ENCODE results near the gene MYL6.
"Not testable (repeated sequence)": the region's sequence is repeated elsewhere in the genome, so short reads cannot be mapped to it uniquely, and the experiment has no call there.

Gene MYL6

DNA sequence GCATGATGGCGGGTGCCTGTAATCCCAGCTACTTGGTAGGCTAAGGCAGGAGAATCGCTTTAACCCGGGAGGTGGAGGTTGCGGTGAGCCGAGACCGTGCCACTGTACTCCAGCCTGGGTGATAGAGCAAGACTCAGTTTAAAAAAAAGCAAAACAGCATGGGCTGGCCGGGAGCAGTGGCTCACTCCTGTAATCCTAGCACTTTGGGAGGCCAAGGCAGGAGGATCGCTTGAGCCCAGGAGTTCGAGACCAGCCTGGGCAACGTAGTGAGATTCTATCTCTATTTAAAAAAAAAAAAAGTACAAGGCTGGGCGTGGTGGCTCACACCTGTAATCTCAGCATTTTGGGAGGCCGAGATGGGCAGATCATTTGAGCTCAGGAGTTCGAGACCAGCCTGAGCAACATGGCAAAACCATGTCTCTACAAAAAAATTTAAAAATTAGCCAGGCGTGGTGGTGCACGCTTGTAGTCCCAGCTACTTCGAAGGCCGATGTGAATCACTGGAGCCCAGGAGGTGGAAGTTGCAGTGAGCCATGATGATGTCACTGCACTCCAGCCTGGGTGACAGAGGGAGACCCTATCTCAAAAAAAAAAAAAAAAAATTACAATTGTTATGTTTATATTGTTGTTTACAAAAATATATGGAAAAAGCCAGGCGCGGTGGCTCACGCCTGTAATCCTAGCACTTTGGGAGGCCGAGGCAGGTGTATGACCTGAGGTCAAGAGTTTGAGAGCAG lies 1.5 kb upstream of the MYL6 start:
- DNase-seq (ENCODE audit: low read depth) = not testable (repeated sequence)

DNA sequence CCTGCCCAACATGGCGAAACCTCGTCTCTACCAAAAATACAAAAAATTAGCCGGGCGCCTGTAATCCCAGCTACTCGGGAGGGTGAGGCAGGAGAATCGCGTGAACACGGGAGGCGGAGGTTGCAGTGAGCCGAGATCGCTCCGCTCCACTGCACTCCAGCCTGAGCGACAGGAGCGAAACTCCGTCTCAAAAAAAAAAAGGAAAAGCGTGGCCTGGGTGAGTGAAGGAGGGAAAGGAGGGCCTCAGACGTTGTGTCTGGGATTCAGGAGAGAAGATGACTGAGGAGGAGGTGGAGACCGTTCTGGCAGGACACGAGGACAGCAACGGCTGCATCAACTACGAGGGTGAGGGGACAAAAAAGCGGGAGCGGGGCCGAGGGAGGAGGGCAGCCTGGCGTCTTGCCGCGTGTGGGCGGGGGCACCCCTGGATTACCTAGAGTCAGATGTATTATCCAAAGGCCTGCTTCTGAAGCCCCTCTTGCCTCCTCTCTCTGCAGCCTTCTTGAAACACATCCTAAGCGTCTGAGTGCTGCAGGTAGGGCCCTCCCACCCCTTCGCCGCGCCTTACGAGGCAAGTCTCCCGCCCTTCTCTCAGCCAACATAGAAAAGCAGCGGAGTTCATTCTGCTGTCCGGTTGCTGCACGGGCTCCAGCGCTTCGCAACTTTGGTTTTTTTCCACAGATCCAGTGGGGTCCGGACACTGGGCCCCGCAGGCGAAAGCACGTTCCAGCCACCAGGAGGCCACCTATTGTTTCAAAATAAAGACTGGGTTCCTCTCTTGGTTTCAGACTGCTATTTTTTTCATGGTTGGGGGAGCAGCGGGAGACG lies 744 bp upstream of the MYL6 start:
- peak; percentile 71 for DNase-seq (ENCODE audit: low read depth)

DNA sequence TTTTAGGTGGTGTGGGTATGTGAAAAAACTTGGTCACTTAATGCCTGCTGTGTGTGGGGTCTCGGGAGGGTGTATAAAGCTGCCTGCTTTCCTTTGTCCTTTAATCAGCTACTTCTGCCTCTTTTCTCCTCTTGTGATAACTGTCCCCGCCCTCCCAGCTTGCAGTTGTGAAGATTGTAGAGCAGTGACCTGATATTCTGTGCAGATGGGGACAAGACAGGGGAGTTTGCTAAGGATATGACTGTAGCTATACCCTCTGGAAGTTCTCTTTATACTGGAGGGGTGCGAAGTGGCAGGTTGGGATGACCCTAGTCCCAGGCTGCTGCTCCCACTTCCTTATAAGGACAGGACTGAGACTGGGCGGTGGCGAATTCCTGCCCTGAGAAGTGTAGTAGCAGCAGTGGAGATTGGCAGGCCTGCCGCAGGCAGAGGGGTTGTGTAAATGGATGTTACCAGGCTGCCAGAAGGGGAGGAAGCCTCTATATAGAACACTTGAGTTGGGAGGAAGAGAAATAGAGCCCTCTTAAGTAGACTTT lies 835 bp downstream of the MYL6 start:
- peak; percentile 45 for DNase-seq (ENCODE audit: low read depth)

DNA sequence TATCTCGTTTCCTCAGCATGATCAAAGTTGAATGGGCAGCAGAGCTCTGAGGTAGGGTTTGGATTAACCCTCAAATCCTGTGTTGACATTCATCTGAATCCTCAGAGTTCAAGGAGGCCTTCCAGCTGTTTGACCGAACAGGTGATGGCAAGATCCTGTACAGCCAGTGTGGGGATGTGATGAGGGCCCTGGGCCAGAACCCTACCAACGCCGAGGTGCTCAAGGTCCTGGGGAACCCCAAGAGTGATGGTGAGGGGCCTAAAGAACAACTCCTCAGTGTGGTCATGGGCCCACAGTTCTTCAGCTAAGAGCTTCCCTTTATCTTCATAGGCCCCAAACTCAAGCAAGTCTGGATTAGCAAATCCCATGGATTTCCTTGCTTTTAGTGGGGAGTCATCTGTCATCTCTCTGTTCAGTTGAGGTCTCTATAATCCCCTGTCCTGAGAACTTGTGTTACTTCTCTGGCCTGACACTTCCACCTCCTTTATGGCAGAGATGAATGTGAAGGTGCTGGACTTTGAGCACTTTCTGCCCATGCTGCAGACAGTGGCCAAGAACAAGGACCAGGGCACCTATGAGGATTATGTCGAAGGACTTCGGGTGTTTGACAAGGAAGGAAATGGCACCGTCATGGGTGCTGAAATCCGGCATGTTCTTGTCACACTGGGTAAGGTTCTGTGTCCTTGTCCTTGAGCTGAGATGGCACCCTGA lies 1.5 kb downstream of the MYL6 start:
- no peak for DNase-seq (ENCODE audit: low read depth)

DNA sequence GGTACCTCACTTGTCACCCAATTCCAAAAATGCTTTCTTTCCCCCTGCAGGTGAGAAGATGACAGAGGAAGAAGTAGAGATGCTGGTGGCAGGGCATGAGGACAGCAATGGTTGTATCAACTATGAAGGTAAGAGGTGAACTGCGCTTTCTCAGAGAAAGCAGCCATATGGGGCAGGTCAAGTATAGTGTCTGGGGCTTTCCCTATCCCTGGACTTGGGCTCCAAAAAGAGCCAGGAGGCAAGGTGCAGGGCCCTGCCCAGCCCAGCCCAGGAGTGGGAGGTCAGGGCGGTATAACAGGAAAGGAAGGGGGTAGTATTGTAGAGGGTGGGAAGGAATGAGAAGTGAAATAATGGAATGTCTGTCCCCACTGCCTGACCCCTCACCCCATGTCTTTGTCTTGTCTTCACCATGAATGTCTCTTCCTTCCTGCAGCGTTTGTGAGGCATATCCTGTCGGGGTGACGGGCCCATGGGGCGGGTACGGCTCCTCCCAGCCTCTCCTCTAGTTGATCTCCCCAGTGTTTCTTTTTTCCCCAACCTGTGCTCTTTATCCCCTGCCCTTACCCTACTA lies 2.1 kb downstream of the MYL6 start:
- no peak for DNase-seq (ENCODE audit: low read depth)

DNA sequence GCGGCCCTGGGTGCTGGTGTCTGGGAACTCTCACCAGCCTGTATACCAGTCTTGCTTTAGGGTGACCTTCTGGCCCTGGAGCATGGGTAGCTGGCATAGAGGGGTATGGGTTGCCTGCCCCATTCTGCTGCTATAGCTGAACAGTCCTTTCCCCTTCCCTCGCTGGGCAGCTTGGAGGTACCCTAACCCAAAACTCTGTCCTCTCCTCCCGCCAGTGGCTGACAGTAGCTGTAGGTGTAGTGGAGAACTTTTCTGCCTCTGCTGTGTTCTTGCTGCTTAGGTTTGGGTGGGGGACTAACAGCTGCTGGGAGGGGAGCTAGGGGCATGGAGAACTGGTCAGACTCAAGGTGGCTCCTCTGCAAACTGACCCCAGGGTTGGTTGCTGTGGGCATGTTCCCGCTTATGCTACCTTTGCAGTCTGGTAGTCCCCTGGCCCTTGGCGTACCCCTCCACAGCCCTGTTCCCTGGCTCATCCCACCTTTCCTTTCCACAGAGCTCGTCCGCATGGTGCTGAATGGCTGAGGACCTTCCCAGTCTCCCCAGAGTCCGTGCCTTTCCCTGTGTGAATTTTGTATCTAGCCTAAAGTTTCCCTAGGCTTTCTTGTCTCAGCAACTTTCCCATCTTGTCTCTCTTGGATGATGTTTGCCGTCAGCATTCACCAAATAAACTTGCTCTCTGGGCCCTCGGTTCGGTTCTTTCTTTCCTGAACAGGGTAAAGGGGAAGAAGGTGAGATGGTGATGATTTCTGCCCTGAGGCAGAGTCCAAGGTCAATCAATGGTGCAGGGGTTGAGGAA lies 2.9 kb downstream of the MYL6 start:
- DNase-seq (ENCODE audit: low read depth) = no peak

DNA sequence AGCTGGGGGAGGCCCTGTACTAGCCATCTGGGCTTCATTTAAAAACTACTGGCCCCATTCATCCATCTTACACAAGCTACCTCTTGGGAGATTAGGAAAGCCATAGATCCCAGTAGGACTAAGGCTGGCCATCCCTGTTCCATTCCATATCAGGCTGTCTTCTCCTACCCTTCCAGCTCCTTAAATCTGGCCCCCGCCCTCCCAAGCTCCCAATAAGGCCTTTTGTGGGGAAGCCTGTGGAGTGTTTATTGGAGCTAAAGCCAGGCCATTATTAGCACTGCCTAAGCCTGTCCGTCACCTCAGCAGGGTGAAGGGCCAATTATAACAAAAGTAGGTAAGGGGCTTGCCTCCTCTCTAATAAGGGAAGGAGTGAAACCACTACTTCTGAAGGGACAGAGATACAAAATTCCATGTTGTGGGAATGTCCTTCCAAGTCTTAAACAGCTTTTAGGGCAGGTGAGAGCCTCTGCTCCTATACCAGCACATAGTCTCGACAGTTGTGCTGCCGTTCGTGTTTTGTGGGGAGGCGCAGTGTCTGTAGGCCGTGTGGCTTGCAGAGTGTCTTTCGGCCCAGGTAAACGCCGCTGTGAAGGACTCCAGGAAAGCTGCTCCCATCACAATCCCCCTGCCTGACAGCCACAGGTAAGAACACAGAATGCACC lies 3.7 kb downstream of the MYL6 start:
- DNase-seq (ENCODE audit: low read depth) = no peak

DNA sequence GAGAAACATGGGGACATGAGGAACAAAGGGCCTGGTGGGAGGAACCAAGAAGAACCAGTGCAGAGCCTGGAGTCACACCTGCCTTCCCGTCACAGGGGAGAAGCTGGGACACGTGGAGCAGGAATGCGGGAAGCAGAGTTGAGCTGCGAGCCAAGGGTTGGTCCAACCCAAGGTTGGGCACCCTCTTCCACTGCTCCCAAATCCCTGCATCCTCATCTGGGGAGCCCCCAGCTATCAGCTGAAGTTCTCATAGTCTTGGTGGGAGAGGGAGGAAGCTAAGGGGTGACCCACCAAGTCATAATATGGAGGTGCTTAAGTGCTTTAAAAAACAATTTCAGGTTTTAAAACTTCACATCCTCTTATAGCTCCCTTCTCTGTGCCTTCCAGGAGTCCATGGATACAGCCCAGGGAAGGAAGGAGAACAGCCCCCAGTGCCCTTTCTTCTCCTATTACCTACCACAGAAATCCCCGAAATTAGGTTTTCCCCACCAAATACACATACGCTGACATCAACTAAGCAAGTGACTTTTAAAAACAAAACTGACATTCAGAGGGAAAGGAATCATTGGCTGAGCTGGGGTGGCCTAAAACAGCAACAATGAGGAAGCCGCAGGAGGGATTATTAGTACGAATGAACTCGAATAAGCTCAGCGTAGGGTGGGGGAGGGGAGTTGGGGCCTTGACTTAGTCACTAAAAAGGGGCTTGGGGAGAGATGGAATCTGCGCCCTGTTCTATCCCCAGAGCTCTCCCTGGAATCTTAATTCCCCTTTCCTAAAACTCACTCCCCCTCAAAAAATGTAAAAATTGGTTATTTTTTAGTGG lies 4.5 kb downstream of the MYL6 start:
- no peak for DNase-seq (ENCODE audit: low read depth)

DNA sequence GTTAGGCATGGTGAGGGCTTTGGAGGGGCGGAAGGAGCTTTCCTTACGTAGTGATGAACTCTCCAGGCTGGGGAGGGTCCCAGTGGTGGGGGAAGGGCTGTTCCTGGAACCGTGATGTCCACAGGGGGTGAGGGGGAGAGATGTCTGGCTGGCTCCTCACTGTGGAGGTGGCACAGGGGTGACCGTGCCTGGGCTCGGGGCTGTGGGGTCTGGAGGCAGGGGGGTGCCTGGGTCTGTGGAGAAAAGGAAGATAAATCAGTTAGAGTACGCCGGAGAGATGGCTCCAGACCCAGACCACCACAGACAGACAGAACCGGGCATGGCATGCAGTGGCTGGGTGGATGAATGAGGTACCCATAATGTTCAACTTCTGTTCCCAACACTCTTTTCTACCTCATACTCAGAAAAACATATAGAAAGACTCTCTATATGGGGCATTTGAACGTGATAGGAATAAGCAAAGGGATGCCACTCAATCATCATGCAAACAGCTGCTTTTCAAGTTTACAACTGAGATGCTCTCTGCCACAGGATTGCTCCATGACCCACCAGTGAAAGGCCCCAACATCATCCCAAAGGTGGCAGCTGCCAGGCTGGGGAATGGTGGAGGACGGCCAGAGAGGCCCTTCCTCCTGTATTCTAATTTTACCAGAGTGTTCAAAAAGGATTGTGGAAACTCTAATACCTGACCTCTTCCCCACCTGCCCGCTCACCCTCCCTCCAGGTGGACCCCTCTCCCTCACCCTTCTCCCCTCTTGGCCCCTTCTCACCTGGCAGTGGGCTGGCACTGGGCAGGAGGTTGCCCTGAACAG lies 5.6 kb downstream of the MYL6 start:
- no peak for DNase-seq (ENCODE audit: low read depth)

DNA sequence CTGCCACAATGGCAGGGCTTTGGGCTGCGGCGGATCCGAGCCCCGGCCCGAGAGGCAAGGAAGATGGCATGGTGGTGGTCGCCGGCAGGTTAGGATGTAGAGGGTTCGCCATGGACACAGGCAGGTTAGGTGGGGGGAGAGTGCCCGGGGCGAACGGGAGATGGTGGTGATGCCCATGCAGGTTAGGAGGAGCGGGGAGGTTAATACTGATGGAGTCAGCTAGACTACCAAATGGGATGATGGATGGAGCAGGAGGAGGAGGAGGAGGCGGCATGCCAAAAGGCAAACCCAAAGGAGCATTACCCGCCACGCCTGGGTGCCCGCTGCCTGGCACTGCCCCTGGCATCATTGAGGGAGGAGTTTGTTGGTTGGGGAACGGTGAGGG lies 6.2 kb downstream of the MYL6 start:
- DNase-seq (ENCODE audit: low read depth) = no peak

DNA sequence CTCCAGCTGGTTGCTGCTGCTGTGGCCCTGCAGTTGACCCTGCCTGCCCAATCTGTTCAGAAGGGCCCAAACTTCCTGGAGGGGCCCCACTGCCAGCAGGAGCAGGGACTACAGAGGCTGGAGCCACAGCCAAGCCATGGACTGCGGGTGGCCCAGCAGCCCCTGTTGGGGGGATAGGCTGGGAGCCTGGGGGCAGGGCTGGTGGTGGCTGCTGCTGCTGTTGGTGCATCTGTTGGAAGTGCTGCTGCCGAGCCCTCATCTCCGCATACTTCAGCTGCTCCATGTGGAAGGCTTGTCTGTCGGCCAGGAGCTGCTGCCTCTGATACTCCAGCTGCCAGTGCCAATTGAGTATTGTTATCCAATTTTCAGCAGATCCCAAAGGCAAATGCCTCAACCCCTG lies 7.2 kb downstream of the MYL6 start:
- DNase-seq (ENCODE audit: low read depth) = no peak

DNA sequence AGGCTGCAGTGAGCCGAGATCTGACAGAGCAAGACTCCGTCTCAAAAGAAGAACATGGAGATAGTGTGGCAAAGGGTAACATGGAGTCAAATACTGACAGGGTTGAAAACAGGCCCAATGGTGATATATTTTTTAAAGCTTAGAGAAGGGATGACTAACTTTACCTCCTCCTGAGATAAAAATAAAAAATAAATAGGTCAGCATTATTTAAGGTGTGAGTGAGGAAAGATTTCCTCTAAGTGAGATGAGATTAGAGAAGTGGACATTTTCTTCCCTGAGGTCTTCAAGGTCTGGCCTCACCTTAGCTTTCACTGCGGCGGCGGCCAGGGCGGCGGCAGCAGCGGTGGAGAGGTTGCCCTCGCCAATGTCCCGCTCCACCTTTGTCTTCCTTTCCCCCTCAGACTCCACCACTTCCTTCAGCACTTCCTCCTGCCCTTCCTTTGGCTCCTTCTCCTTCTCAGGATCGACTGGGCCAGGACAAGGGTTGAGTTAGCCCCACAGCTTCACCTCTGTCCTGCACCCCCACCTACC lies 11.1 kb downstream of the MYL6 start:
- no peak for DNase-seq (ENCODE audit: low read depth)

DNA sequence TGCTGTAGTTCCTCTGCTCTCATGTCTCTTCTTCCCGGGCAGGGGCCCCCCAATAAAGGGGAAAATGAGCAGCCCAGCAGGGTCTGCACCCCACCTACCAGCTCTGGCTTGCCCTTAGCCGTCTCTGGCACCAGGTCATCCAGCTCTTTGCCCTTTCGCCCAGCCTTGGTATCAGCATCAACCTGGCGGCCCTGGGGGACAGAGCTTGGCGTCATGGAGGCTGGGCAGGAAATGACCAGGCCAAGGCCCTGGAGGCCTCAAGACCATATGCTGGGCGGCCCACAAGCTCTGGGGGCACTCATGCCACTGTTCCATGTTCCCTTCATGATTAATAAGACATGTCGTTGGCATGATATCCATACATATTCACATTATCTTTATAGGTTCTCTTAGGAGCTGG lies 14.7 kb downstream of the MYL6 start:
- DNase-seq (ENCODE audit: low read depth) = no peak

DNA sequence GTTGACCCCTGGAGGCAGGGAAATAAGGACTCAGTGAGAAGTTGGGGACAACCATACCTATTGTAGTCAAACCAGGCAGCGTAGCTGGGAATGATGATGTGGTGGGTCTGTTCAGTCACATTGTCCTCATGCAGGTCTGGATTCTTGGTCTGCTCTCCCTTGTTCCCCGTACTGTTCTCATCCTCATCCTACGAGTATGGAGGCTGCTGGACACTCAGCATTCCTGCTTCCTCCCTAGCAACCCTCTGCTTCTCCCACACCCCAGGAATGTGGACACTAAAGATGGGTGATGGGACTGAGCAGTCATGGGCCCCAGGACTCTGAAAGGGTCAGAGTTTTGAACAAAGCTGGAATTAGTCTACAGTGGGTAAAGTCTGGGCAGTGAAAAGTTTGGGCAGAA lies 20.2 kb downstream of the MYL6 start:
- DNase-seq (ENCODE audit: low read depth) = no peak

DNA sequence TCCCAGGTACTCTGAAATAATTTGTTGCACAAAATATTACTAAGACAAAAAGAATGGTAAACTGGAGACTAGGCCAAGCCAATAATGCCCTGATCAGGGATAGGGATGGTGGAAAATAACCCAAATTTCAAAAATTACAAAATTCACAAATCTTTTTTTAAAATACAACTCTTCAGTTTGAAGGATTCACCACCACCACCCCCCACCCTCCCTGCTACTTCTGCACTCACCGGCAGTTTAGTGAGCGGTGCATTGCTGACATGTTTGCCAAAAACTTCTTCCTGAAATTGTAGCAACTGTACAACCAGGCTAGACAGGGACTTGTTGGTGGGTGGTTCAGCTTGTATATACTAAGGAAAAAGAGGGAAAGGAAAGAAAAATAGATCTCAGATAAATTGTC lies 28.8 kb downstream of the MYL6 start:
- no peak for DNase-seq (ENCODE audit: low read depth)

DNA sequence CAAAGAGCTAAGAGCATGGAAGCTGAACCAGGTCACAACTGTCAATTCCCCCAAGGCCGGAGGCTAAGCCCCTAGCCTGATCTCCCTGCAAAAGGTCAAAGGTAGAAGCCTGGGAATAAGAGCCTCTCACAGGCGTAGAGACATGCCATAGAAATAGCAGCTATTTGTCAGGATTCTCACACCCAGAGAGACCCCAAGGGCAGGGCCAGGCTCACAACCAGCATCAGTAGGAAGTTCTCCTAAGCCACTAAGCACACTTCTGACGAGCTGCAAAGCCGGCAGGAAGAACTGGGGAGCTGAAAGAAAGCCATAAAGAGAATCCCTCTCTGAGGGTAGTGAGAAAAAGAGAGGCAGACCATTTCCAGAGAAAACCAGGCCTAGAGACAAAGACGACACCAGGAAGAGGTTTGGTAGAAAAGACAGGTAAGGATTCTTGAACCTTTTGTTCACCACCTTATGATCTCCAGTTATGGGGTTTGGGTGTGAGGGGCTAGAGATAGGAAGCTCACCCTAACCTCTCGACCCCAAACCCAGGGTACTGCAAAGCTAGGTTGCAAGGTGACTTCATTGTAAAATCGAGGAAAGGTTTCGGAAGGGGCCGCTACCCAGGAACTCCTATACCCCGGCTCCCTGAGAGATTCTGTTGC lies 30.1 kb downstream of the MYL6 start:
- no peak for DNase-seq (ENCODE audit: low read depth)

DNA sequence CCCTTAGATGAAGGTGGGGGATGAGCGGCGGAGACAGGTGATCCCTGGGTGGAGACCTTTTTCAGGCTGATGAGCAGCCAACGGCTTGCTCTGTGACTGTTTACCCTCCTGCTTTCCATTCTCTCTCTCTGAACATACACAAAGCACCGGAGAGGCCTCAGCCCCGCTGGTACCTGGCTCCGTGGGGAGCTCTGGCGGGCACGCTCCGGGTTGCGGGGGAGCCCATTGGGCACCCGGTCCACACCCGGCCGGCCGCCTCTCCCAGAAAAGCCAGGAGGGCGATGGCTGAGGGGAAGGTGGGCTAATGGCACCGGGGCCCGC lies 30.6 kb downstream of the MYL6 start:
- no peak for DNase-seq (ENCODE audit: low read depth)

DNA sequence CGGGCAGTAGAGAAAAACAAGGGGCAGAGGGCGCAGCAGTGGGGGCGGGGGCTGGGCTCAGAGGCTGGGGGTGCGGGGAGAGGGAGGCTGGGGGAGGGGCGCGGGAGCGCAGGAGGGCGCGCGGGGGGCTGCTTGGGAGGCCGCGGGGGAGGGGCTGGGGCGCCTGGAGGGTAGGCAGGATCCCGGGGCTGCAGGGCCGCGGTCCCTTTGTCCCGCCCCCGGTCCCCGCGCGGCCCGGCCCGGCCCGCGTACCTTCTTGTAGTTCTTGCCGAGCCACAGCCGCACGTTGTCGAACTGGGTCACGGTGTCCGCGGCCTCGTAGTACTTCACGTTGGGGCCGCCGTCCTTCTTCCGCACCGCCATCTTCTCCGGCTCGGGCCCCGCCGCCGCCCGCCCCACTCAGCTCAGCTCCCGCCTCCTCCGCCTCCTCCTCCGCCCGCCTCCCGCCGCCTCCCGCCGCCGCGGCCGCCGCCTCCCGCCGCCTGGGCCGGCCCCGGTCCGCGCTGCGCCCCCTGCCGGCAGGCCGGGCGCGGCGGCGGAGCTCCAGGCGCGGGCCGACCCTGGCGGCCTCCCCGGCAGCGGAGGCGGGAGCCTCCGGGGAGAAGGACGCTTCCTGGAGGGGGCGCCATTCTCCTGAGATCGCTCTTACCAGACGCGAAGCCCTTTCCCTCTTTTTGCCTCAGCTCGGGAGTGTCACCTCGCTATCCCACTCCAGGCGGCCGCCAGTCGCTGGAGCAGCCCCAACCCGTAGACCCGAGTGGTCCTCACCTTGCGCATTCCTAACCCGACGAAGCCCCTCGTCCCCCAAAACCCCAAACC lies 31.1 kb downstream of the MYL6 start, which contains the start of gene SMARCC2:
SMARCC2 (minus strand) TSS at position 385 of the 819 bp plus-strand sequence; CDS start at position 363, 22 bp downstream.
- DNase-seq (ENCODE audit: low read depth) = peak; percentile 73
